Measurements from ENCODE around the gene AMTN.

DNA sequence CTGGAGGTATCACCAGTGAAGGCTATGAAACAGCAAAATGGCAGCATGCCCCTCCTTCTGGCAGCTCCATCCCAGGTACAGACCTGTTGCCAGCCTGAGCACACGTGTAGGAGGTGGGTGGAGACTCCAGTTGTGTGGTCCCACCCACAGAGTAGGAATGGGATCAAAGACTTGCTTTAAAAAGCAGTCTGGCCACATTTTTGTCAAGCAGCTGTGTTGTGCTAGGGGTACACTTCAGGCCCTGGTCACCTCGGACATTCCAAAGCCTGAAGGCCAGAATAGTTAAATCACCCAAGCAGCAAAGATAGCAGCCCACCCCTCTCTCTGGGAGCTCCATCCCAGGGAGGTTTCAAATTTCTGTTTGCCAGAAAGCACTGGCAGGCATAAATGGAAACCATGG lies 53.4 kb downstream of the AMTN start:
- no peak for TF ChIP-seq KLF8 (tag by site-specific recombination; IDR thresholded peaks at IDR 0.05)
- TF ChIP-seq, protein P1, sequence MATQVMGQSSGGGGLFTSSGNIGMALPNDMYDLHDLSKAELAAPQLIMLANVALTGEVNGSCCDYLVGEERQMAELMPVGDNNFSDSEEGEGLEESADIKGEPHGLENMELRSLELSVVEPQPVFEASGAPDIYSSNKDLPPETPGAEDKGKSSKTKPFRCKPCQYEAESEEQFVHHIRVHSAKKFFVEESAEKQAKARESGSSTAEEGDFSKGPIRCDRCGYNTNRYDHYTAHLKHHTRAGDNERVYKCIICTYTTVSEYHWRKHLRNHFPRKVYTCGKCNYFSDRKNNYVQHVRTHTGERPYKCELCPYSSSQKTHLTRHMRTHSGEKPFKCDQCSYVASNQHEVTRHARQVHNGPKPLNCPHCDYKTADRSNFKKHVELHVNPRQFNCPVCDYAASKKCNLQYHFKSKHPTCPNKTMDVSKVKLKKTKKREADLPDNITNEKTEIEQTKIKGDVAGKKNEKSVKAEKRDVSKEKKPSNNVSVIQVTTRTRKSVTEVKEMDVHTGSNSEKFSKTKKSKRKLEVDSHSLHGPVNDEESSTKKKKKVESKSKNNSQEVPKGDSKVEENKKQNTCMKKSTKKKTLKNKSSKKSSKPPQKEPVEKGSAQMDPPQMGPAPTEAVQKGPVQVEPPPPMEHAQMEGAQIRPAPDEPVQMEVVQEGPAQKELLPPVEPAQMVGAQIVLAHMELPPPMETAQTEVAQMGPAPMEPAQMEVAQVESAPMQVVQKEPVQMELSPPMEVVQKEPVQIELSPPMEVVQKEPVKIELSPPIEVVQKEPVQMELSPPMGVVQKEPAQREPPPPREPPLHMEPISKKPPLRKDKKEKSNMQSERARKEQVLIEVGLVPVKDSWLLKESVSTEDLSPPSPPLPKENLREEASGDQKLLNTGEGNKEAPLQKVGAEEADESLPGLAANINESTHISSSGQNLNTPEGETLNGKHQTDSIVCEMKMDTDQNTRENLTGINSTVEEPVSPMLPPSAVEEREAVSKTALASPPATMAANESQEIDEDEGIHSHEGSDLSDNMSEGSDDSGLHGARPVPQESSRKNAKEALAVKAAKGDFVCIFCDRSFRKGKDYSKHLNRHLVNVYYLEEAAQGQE (tag by site-specific recombination; IDR thresholded peaks at IDR 0.05) = no peak
- no peak for TF ChIP-seq CTCF (tag by site-specific recombination; IDR thresholded peaks at IDR 0.05)
- TF ChIP-seq HOXA7 (CRISPR knock-in tag; IDR thresholded peaks at IDR 0.05; ENCODE audit: borderline replicate concordance) = no peak
- TF ChIP-seq ZNF169 (tag by site-specific recombination; IDR thresholded peaks at IDR 0.05) = no peak
- TF ChIP-seq TCF7L2 (IDR thresholded peaks at IDR 0.05; ENCODE audit: borderline replicate concordance, low read depth, low read length) = no peak
- TF ChIP-seq ZBTB1 (tag by site-specific recombination; IDR thresholded peaks at IDR 0.05) = no peak
- TF ChIP-seq RBAK (tag by site-specific recombination; IDR thresholded peaks at IDR 0.05) = no peak
- no peak for TF ChIP-seq ZFHX2 (tag by site-specific recombination; conservative IDR thresholded peaks at IDR 0.05)
